HG02642 (cell line): ENCODE data around the gene ZNF791.
"Not testable (repeated sequence)": the region's sequence is repeated elsewhere in the genome, so short reads cannot be mapped to it uniquely, and the experiment has no call there.

ENCODE experiments used
- ATAC-seq: cut with Tn5 transposase; IDR thresholded peaks from one replicate; pipeline ENCODE4 v1.9.1; 2021; ENCODE audit warnings: mild to moderate bottlenecking; ENCODE audit not compliant: unreplicated experiment, poor library complexity

Gene ZNF791

DNA sequence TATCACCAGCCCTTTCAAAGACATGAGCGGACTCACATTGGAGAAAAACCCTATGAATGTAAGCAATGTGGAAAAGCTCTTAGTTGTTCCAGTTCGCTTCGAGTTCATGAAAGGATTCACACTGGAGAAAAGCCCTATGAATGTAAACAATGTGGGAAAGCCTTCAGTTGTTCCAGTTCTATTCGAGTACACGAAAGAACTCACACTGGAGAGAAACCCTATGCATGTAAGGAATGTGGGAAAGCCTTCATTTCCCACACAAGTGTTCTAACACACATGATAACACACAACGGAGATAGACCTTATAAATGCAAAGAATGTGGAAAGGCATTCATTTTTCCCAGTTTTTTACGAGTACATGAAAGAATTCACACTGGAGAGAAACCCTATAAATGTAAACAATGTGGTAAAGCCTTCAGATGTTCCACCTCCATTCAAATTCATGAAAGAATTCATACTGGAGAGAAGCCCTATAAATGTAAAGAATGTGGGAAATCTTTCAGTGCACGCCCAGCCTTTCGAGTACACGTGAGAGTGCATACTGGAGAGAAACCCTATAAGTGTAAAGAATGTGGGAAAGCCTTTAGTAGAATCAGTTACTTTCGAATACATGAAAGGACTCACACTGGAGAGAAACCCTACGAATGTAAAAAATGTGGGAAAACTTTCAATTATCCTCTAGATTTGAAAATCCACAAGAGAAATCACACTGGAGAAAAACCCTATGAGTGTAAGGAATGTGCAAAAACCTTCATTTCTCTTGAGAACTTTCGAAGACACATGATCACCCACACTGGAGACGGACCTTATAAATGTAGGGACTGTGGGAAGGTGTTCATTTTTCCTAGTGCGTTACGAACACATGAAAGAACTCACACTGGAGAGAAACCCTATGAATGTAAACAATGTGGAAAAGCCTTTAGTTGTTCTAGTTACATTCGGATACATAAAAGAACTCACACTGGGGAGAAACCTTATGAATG lies 17.6 kb downstream of the ZNF791 start:
- no peak for ATAC-seq

DNA sequence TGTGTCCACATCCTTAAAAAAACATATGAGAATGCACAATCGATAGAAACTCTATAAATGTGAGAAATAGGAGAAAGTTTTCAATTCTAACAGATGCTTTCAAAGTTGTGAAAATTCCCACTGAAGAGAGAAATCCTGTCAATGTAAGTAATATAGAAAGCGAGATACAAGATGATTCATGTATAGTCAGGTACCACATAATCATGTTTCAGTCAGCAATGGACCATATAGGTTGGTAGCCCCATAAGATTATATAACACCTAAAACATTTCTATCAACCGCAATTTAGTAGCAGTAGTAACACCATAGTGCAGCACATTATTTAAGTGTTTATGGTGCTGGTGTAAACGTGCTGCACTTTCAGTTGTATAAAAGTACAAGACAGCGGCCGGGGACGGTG lies 18.5 kb downstream of the ZNF791 start:
- ATAC-seq = no peak

DNA sequence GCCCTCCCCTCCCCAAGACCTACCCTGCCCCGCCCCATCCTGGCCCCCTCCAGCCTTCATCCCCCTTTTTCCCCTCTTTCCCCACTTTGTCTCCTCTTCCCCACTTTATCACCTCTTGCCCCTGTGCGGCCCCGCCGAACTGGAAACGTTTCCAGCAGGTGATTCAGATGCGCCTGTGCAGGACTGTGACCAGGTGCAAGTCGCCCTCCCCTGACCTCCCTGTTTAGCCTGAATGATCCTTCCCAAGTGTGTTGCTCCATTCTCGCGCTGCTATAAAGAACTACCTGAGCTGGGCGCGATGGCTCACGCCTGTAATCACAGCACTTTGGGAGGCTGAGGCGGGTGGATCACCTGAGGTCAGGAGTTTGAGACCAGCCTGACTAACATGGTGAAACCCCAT lies 25.9 kb downstream of the ZNF791 start:
- no peak for ATAC-seq

DNA sequence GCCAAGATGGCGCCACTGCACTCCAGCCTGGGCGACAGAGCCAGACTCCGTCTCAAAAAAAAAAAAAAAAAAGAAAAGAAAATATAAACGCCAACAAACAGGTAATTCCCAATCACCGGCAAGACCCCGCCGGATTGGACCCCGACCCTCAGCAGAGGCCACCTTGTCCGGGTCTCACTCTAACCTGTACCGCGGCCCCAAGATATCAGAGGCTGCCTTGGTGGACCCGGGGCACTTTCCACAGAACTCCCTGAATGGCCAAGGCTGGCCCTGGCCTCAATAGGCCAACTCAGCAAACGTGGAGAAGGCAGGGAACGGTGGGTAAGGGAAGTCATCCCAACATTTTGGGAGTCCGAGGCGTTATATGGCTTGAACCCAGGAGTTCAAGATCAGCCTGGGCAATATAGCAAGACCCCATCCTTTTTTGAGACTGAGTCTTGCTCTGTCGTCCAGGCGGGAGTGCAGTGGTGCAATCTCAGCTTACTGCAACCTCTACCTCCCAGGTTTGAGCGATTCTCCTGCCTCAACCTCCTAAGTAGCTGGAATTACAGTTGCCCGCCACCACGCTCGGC lies 28.0 kb downstream of the ZNF791 start:
- ATAC-seq = no peak

DNA sequence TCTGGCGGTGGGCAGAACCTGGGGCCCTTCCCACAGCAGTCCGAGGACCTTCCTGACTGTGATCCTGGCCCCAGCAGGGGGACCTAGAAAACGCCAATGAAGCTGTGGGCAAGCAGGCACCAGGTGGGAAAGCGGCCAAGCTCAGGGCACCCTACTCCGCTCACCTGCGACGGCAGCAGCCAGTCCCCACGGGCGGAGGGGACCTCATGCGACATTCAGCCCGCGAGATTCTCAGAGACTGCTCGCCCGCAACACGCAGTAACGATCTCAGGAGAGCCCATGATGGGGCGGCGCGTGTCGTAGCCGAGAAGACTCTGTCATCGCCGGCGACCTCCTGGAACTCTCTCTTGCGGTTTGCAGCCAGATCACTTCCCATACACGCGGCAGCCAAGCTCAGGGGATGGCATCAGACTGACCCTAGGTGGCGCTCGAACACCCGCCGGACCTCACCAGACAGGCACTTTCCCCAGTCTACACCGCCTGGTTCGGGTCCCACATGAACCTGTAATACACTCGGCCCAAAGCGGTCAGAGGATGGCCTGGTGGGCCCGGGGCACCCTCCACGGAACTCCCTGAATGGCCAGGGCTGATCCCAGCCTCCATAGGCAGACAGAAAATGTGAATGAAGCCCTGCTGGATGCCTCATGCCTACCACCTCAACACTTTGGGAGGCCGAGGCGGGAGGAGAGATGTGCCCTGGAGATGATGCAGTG lies 29.3 kb downstream of the ZNF791 start:
- peak; percentile 78 for ATAC-seq

DNA sequence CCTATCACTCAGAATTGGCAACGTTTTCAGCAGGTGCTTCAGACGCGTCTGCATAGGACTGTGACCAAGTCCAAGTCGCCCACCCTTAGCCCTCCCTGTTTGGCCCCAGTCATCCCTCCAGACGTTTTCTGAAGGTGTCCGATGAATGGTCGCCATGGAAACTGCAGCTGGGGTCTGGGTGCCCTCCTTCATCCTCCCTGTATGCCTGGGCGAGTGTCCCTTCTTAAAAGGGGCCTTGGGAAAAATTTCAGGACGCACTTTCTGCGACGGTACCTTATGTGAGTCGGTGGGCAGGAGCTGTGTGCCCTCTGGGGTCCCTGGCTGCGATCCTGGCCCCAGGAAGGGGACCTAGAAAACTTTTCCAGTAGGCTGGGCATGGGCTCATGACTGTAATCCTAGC lies 30.7 kb downstream of the ZNF791 start:
- no peak for ATAC-seq

DNA sequence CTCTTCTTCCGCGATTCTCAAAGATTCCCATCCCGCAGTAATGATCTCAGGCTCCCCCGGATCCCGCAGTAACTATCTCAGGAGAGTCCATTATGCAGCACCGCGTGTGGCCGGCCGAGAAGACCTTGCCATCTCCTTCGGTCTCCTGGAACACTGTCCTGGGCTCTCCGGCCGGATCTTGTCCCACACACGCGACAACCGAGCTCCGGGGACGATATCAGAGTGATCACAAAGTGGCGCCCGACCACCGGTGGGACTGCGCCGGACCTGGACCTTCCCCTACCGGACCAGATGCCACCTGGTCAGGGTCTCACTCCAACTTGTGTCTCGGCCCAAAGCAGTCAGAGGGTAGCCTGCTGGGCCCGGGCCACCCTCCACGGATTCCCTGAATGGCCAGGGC lies 31.8 kb downstream of the ZNF791 start:
- ATAC-seq = no peak

DNA sequence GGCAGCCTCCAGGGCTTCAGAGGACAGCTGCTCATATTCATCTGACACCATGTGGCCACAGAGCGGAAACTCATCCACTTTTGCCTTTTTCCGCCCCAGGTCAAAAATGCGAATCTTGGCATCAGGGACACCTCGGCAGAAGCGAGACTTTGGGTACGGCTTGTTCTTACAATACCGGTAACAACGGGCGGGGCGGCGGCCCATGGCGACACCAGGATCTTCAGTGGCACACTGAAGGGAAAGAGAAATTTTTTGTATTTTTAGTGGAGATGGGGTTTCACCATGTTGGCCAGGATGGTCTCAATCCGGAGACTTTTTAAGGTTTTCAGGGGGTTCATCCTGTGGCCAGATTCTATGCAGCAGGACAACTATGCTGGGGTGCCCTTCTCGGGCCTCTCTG lies 33.0 kb downstream of the ZNF791 start:
- not testable (repeated sequence) for ATAC-seq

DNA sequence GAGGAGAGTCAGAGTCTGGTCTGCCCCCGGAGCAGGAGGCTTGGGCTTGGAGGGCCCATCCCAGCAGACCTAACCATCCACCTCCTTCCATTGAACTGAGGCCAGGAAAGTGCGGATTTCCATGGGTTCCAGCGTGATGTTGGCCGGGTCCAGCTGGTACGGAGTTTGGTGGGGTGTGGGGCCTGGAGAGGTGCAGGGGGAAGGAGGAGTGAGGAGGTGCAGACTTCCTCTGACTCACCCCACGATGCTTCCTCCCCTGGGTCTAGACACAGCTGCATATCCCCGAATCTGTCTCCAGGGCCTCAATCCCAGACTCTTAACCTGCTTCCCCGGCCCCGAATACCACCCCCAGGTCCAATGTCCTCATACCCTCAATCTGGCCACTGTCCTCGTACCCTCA lies 35.8 kb downstream of the ZNF791 start:
- ATAC-seq = no peak

DNA sequence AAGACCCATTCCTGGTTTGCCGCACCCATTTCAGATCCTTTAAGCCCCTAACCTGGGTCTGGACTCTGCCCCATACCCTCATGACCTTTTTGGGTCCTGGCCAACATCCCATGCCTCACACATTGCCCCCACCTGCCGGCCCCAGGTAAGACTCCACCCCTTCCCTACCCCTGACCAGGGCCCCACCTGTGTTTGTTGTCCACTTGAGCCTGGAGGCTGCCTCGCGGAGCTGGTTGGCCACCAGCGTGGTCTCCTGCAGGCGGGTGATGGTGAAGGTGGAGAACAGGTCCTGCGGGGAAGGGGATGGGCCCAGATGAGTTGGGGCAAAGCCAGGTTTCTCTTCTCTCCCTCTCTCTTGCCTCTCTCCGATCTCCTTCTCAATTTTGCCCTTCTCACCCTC lies 36.3 kb downstream of the ZNF791 start:
- ATAC-seq = no peak

DNA sequence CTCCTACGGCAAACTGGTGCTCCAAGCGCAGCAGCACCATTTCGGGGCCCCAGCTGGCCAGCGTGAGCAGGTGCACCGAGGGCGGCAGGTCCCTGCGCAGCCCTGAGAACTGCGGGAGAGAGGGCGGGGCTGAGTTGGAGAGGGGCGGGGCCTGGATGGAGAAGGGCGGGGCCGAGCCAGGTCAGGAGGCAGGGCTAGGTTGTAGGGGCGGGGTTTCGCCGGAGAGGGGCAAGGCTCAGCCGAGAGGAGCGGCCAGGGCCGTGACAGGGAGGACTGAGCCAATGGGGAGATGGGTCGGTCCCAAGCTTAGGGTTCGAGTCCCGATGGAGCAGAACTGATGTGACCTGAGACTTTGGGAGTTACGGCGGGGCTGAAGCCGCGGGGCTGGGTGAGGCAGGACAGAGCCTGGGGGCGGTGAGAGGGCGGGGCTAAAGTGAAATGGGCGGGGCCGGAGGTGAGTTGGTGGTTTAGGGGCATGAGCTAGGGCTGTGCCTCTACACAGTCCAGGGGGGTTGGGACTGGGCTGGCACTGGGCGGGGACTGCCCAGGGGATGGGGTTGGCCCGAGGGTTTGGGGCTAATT lies 36.9 kb downstream of the ZNF791 start:
- no peak for ATAC-seq

DNA sequence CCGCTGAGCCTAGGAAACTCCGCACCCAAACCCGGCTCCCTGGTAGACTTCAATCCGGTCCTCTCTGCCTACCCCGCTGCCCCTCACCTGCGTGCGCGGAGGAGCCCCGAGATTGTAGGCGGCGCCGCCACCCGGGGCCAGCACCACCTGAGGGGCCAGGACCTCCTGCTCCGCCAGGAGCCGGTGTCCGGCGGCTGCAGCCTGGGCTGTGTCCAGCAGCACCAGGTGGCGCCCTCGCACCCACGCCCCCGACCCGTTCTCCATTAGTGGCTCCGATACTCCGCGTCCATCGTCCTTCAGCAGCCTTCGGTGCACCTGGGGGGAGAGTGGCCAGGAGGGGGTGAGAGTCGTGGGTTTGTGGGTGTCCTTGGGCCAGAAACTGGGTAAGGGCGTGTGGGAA lies 37.4 kb downstream of the ZNF791 start:
- no peak for ATAC-seq

DNA sequence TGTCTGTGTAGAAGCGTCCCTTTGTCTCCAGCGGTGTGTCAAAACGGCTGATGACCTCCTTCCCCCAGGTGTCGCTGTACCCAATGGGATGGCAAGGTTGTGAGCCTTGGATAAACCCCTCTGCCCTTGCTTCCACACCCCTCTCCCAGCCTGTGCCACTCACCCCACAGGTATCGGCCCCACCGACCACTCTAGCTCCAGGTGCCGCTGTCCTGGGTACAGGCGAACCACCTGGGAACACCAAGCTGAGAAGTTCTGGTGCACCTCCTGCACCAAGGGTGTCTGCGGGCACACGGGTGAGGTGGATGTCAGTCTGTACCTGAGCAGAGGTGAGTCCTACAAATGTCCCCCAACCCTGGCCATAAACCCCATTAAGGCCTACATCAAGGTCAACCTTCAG lies 39.2 kb downstream of the ZNF791 start:
- ATAC-seq = no peak

DNA sequence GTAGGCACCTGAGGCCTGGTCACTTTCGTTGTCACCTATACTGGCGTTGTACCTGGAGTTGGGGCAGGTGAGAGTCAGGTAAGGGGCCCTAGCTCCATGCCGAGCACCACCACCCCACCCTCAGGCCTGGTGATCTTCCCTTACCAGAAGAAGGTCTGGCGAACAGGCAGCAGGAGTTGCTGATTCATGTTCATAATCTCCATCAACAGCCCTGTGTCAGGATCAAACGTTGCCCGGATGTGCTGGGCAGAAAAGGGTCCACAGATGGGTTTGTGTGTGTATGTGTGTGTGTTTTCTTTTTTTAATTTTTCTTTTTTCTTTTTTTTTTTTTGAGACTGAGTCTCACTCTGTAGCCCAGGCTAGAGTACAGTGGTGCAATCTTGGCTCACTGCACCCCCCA lies 41.5 kb downstream of the ZNF791 start:
- no peak for ATAC-seq

DNA sequence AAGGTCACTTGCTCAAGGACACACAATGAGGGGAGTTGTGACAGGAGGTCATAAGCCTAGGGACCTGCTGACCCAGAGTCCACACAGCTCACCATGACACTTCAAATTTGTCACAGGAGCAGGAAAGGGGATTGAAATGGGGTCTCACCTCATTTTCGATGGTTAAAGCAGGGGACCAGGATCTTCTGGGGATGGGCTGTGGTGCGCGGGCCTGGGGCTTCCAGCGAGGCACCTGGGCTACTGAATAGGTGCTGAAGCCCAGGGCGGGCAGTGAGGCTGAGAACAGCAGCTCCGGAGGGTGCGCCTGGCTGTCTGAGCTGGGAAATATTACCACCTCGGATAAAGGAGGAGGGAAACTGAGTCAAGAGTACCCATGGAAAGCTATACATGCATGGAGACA lies 44.8 kb downstream of the ZNF791 start:
- ATAC-seq = no peak

DNA sequence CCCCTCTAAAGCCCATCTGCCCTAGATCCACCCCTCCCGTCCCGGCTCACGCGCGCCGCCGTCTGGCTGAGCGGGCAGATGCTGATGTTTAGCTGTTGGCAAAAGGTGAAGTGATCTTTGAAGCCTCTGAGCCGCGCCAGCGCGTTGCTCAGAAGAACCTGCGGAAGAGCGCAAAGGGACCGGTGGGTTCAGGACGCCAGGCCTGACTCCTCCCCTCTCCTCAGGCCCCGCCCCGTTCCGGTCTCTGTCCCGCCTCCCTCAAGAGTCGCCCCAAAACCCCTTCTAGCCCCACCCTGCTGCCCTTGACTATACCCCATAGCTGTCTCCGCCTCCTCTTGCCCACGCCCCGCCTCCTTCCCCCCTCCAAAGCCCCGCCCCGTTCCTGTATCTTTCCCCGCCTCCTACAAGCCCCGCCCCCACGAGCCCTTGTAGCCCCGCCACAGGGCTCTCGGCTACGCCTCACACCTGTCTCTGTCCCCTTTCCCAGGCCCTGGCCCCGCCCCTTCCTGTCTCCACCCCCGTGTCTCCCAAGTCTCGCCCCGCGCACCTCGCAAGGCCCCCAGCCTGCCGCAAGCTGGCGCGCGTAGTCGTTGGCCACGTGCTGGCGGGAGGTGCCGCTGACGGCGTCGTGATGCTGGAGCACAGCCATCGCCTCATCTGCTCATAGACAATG lies 46.3 kb downstream of the ZNF791 start:
- ATAC-seq = no peak

DNA sequence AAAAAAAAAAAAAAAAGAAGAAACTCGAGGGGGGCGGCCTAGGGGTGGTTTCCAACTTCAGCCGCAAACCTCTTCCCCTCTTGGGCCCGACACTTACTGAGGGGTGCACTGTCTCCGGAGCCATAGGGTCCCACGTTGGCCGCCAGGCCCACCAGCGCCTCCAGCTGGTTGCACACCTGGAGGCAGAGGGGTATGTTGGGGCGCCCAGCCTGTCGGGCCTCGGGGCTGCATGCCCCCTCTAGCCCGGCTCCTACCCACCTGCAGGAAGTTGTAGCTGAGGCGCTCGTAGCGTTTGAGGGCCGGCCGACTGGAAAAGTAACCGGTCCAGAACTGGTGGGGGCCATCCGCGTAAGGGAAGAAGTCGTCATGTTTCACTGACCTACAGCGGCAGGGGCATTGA lies 47.2 kb downstream of the ZNF791 start:
- ATAC-seq = no peak

DNA sequence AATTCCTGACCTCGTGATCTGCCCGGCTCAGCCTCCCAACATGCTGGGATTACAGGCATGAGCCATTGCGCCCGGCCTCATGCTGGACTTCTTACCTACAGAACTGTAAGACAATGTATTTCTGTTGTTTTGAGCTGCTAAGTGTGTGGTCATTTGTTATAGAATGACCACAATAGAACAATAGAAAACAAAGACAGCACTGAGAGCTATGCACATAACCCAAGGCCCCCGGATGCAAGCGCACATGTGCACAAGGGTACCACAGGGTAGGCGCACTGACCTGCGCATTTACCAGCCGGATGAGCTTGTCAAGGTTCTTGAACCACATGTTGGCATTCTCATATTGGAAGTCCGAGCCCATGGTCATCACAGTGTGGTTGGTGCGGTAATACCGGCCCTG lies 50.3 kb downstream of the ZNF791 start:
- no peak for ATAC-seq

DNA sequence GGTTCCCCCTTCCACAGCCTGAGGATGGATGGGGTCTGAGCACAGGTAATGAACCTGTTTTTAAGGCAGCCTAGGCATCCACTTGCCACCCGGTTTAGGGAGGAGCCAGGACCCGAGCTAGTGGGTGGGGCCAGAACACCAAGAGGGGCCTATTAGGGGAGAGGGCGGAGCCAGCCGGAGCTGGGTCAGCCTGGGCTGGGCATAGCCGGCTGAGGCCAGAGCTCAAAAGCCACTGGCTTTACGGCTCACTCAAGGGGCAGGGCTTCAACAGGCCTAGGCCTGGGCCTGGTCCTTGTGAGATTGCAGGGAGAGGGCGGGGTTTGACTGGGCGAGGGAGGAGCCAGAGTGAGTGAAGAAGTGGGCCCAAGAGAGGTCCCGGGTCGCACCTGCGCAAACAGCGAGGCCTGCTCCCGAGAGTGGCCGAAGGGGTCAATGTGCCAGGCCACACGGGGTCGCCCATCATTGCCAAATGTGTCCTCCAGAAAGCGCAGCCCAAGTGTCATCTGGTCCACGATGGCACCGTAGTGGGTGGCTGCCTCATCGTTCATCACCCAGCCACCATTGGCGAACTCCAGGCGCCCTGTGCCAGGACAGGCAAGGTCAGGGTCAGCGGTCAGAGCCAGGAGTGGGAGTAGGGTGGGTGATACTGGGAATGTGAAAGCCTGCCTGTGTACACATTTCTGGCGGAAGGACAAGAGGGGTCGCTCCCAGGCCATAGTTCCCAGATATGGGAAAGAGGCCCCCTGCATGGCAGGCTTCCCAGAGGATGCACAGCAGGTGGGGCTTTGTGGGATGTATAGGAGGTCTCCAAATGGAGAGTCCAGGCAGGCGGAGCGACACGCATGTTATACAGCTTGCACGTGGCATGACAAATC lies 53.9 kb downstream of the ZNF791 start:
- ATAC-seq = no peak

DNA sequence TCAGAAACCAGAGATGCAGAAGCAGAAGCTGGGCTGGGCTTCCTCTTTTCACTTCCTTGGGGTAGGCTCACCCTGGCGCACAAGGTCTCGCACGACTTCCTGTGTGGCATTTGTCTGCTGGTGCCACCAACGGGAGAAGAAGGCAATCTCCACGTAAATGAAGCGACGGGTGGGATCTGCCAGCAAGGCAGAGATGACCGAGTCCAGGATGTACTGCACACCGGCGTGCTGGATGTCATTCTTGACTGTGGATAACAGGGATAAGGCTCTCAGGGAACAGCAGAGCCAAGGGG lies 54.5 kb downstream of the ZNF791 start:
- ATAC-seq = no peak
